GM20431 (cell line): ENCODE data around the gene DEGS2.

Experiments
- in situ Hi-C: fragments of 300-500 bp; cut with MseI, MboI; formaldehyde crosslinking; loops from one replicate; pipeline ENCODE4 v1.15.0; 2020; ENCODE audit warnings: low sequenced_read_pairs; ENCODE audit not compliant: unreplicated experiment

DEGS2 gene

DNA sequence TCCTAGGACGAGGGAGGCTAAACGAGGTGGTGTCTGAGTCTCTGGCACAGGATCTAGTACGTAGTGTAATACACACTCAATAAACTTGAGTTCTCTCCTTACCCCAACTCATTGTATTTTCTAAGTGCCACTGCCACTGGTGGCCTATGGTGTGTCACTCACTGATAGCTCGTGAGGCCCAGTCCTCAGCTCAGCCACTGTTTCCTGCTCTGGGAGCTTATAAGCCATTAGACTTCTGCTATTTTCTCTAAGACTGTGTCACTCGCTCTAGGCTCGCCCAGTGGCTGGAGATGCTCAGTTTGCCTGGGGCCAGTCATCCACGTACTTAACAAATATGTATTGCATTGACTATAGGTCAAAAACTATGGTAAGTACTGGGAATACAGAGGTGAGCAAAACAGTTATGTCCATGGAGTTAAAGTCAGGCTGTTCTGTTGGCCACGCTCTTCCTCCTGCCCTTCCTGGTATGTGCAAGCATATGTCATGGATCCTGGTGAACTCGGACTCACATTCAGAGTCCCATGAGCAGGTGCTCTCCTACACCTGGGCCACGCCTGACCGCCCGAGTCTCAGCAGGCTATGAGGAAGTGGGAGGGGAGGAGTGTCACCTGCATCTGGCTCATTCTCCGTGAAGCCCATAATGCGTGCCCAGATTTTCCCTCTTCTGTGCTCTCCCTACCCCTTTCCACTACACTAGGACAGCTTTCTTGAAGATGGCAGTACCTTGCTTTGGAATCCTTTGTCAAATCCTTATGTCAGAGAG lies 41.6 kb downstream of the DEGS2 start:
- in situ Hi-C loops = no loop called here

GRCh38 chr14:100117026-100117425 lies 42.4 kb downstream of the DEGS2 start:
- in situ Hi-C loops = no loop called here

GRCh38 chr14:100116134-100116533 lies 43.3 kb downstream of the DEGS2 start:
- in situ Hi-C loops = no loop called here

- in situ Hi-C loops = no loop called here
These were observed 43.7 kb downstream of the DEGS2 start for GRCh38 chr14:100115726-100116125.

- in situ Hi-C loops = no loop called here
These were observed 44.2 kb downstream of the DEGS2 start for GRCh38 chr14:100115236-100115635.

DNA sequence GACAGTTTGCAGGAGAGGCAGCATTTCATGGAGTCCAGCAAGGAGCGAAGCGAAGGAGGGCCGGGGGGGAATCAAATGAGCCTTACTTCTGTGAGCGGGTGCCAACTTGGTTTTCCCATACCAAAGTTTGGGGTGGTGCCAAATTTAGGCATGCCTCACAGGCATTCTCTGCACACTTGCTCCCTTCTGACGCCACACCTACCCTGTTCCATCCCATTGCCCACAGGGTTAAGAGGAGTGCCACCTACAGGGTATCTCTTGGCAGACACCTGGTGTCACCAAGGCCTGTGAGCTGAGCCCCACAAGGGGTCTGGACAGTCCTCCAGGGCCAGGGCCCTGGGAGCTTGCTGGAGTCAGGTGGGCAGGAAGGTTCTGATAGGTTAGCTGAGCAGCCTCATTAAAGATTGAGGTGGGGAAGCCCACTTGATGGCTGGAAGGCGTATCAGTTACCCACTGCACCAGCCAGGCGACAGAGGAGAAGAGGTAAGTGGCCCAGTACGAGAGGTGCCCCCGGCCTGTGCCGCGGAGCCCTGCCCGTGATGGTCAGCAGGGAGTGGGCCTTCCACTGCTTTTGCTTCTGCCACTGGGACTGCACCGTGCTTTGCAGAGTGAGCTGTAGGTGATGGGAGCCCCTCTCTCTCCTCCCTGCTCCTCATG lies 45.2 kb downstream of the DEGS2 start:
- in situ Hi-C loops = no loop called here

- in situ Hi-C loops = no loop called here
These were observed 47.3 kb downstream of the DEGS2 start for GRCh38 chr14:100111931-100112704.

- in situ Hi-C loops = no loop called here
These were observed 48.6 kb downstream of the DEGS2 start for GRCh38 chr14:100110816-100111215.

GRCh38 chr14:100109594-100109955 lies 49.9 kb downstream of the DEGS2 start:
- in situ Hi-C loops = no loop called here

GRCh38 chr14:100108840-100109593 lies 50.4 kb downstream of the DEGS2 start:
- in situ Hi-C loops = no loop called here

DNA sequence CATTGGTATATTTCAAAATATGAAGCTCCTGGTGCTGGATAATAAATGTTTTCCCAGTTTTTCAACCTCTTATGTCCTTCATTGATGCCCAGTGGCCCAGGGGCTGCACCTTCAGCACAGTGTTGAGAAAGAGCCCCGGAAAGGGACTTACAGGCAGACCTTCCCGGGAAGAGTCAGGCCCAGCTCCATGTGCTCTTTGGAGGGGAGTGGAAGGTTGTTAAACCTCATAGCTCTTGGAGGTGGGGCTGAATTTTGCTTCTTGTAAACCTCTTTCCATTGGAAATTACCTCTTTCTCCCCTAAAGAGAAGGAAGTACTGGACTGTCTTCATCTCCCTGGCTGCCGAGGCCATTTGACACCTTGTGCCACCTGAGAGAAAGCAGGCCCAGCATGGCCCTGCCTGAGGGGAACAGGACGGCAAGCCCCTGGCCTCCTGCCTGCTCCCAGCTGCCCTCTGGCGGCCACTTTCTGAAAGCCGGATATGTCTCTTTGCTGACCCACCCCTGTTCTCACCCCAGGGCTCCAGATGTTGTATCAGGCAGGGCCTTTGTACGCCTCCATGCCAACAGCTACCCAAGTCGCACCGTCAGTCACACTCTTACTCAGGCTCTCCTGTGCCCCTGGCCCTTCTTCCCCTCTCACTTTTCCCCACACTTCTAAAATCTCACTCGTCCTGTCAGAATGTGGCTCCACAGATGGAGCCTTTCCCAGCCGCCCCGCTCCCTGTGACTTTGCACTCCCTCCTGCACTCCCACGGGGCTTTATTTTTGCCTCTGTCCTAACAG lies 51.2 kb downstream of the DEGS2 start:
- in situ Hi-C loops = no loop called here

GRCh38 chr14:100107236-100107635 lies 52.2 kb downstream of the DEGS2 start:
- in situ Hi-C loops = no loop called here

DNA sequence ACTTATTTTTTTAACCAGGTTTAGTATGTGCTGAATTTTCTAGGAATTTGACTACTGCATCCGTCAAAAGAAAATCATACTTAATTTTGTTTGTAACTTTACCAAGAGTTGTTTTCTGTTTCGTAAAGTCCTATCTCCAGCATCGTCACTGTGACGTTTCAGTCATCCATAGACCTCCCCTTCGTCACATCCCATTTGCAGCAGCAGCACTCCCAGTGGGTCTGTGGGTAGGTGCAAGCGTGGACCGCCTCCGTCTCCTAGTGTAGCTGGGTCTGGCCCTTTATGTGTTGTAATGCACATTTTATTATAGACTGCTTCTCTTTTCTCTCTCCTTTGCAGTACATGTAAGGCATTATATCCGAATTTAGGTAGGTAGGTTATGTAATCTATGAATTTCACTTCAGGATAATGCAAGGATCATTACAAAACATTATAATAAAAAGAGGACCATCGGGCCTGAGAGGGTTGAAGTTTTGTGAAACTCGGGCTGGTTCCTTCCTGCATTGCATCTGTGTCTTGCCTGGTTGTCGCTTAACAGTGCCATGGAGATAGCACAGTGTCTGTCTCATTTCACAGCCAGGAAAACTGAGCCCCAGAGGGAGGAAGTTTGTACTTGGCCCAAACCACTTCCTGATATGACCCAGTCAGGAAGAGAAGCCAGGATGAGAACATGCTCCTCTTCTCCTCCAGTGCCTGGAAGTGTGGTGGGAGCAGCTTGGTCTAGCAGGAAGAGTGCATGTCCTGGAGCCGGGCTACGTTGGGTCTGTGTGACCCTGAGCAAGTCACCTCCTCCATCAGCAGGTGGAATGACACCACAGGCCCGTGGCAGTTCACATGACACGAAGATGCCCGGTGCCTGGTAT lies 53.0 kb downstream of the DEGS2 start:
- in situ Hi-C loops = no loop called here

GRCh38 chr14:100105357-100106169 lies 53.9 kb downstream of the DEGS2 start:
- in situ Hi-C loops = no loop called here

DNA sequence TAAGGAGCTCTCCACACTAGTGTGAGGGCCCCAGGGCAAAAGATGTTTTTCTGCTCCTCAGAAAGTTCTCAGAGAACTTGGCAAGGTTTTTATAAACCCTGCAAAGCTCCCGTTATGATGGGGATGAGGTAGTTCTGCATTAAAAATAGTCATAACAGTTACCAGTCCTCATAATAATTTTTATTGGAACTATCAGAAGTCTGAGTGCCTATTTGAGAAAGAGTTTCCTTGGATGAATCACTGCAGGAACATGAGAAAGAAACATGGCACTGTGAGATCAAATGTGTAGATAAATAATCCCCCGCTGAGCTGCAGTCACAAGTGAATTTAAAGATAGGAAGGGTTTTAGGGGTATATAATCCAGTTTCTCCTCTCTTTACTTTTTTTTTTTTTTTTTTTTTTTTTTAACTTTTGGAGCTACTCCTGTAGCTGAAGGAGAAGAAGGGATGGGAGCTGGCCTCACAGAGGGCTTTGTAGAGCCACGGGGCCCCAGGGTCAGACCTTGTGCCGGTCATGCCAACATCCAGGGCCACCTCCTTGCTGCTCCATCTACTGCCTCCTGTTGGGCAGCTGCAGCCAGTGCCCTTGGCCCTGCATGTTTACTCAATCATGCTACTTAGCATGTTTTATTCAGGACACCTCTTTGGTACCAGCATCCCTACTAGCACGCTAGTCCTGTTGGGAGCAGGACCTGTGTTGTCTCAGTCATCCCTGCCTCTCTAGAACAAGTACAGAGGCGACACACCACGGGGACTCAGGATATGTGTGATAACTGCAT lies 54.7 kb downstream of the DEGS2 start:
- in situ Hi-C loops = no loop called here

DNA sequence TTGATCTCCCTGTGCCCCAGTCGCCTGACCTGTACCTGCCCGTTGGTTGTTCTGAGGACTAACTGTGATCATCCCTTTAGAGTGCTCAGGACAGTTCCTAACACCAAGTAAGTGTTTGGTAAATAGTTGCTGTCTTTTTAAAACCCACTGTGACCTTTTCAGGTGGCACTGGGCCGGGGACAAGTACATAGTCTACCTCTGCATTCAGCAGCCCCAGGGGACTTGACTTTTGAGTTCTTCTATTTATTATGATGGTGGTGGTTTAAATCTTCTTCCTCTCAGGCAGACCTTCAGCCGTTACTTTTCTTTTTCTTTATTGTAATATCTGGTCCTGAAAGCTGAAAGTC lies 55.5 kb downstream of the DEGS2 start:
- in situ Hi-C loops = no loop called here

GRCh38 chr14:100103250-100104005 lies 56.0 kb downstream of the DEGS2 start:
- in situ Hi-C loops = no loop called here
